ENCODE measurements around the gene NEB.

- TF ChIP-seq ZBTB40 (IDR thresholded peaks at IDR 0.05) (no peak), ZBTB40 (CRISPR knock-in tag; IDR thresholded peaks at IDR 0.05) (no peak), FOSL2 (CRISPR knock-in tag; IDR thresholded peaks at IDR 0.05) (no peak), GTF2F1 (IDR thresholded peaks at IDR 0.05; ENCODE audit: low read length) (no peak)
These were observed 38.5 kb downstream of the NEB start for GRCh38 chr2:151695778-151696177.
